Muscle layer of duodenum (tissue), 2 donors: ENCODE results near the gene DKK3.
A peak's percentile ranks its signal among the peaks of the same experiment; 100 is the strongest.
"Not testable (repeated sequence)": the region's sequence is repeated elsewhere in the genome, so short reads cannot be mapped to it uniquely, and the experiment has no call there.

ENCODE experiments used
- H3K27ac ChIP-seq: one replicate; pipeline ENCODE4 v1.7.0; 2013; ENCODE audit warnings: mild to moderate bottlenecking, low read length
- H3K27me3 ChIP-seq: one replicate; pipeline ENCODE4 v1.7.0; 2013; ENCODE audit warnings: low read depth, mild to moderate bottlenecking, control low read depth, low read length
- H3K36me3 ChIP-seq, 2 donors: one replicate each; pipeline ENCODE4 v1.7.0; 2013; ENCODE audit warnings: low read length in 2 of 2, control low read depth in 1 of 2, mild to moderate bottlenecking in 1 of 2; ENCODE audit not compliant: insufficient read depth in 2 of 2, control insufficient read depth in 1 of 2
- H3K4me1 ChIP-seq, 2 donors: one replicate each; pipeline ENCODE4 v1.7.0; 2013; ENCODE audit warnings: low read length in 2 of 2, mild to moderate bottlenecking in 2 of 2, control low read depth in 1 of 2, moderate library complexity in 1 of 2; ENCODE audit not compliant: insufficient read depth in 2 of 2, control insufficient read depth in 1 of 2
- H3K4me3 ChIP-seq, 2 donors: one replicate each; pipeline ENCODE4 v1.7.0; 2013; ENCODE audit warnings: low read length in 2 of 2, low read depth in 1 of 2, mild to moderate bottlenecking in 1 of 2
- H3K9me3 ChIP-seq, 2 donors: one replicate each; pipeline ENCODE4 v1.7.0; 2013; ENCODE audit warnings: low read length in 2 of 2, control low read depth in 1 of 2, mild to moderate bottlenecking in 1 of 2; ENCODE audit not compliant: control insufficient read depth in 1 of 2
- donor health status: healthy.

Gene DKK3

GRCh38 chr11:12045914-12046635 lies 37.6 kb upstream of the DKK3 start:
- H3K27ac ChIP-seq = no peak overlapping the region
- no peaks in the 10 kb centered on the region for H3K36me3 ChIP-seq
- H3K4me3 ChIP-seq = no peak overlapping the region
- peaks cover 0 to 11% of the 10 kb centered on the region in 2 donors for H3K4me1 ChIP-seq
- no peaks in the 10 kb centered on the region for H3K9me3 ChIP-seq
- H3K27me3 ChIP-seq = no peaks in the 10 kb centered on the region

- H3K27me3 ChIP-seq = no peaks in the 10 kb centered on the region
- H3K27ac ChIP-seq = peak overlapping the region; percentile 29
- no peaks in the 10 kb centered on the region for H3K9me3 ChIP-seq
- H3K4me1 ChIP-seq = peaks cover 0 to 5% of the 10 kb centered on the region in 2 donors
- H3K36me3 ChIP-seq = no peaks in the 10 kb centered on the region
- H3K4me3 ChIP-seq = no peak overlapping the region
These were observed 36.4 kb upstream of the DKK3 start for GRCh38 chr11:12044799-12045198.

- H3K9me3 ChIP-seq = no peaks in the 10 kb centered on the region
- H3K27ac ChIP-seq = peak overlapping the region; percentile 29
- peaks cover 0 to 5% of the 10 kb centered on the region in 2 donors for H3K4me1 ChIP-seq
- no peak overlapping the region for H3K4me3 ChIP-seq
- H3K36me3 ChIP-seq = no peaks in the 10 kb centered on the region
- H3K27me3 ChIP-seq = no peaks in the 10 kb centered on the region
These were observed 35.7 kb upstream of the DKK3 start for GRCh38 chr11:12043959-12044791.

- Histone ChIP-seq H3K9me3 (no peaks in the 10 kb centered on the region), H3K4me1 (peaks cover 0 to 5% of the 10 kb centered on the region in 2 donors), H3K4me3 (no peak overlapping the region), H3K27ac (peak overlapping the region; percentile 29), H3K27me3 (no peaks in the 10 kb centered on the region), H3K36me3 (no peaks in the 10 kb centered on the region)
These were observed 34.8 kb upstream of the DKK3 start for GRCh38 chr11:12043221-12043620.

GRCh38 chr11:12042215-12042676 lies 33.8 kb upstream of the DKK3 start:
- no peaks in the 10 kb centered on the region for H3K9me3 ChIP-seq

GRCh38 chr11:12040719-12041118 lies 32.3 kb upstream of the DKK3 start:
- not testable (repeated sequence) for H3K27ac ChIP-seq, H3K4me3 ChIP-seq, H3K9me3 ChIP-seq, H3K36me3 ChIP-seq, H3K4me1 ChIP-seq, H3K27me3 ChIP-seq

More at GRCh38 chr11:12042215-12042676, 33.8 kb upstream of the DKK3 start:
- no peak overlapping the region for H3K4me3 ChIP-seq
- no peak overlapping the region for H3K27ac ChIP-seq
- H3K4me1 ChIP-seq = peaks cover 0 to 3% of the 10 kb centered on the region in 2 donors
- H3K27me3 ChIP-seq = no peaks in the 10 kb centered on the region
- H3K36me3 ChIP-seq = no peaks in the 10 kb centered on the region

- H3K36me3 ChIP-seq = no peaks in the 10 kb centered on the region
- H3K9me3 ChIP-seq = no peaks in the 10 kb centered on the region
- no peaks in the 10 kb centered on the region for H3K27me3 ChIP-seq
- no peak overlapping the region for H3K27ac ChIP-seq
- H3K4me3 ChIP-seq = no peak overlapping the region
- no peaks in the 10 kb centered on the region for H3K4me1 ChIP-seq
These were observed 24.5 kb upstream of the DKK3 start for GRCh38 chr11:12032968-12033367.

- no peaks in the 10 kb centered on the region for H3K27me3 ChIP-seq
- no peaks in the 10 kb centered on the region for H3K36me3 ChIP-seq
- no peak overlapping the region for H3K27ac ChIP-seq
- no peaks in the 10 kb centered on the region for H3K4me1 ChIP-seq
- H3K9me3 ChIP-seq = no peaks in the 10 kb centered on the region
- H3K4me3 ChIP-seq = no peak overlapping the region
These were observed 23.6 kb upstream of the DKK3 start for GRCh38 chr11:12031856-12032544.

- Histone ChIP-seq H3K4me1 (no peaks in the 10 kb centered on the region), H3K4me3 (no peak overlapping the region), H3K27me3 (no peaks in the 10 kb centered on the region), H3K9me3 (no peaks in the 10 kb centered on the region), H3K36me3 (no peaks in the 10 kb centered on the region), H3K27ac (no peak overlapping the region)
These were observed 21.4 kb upstream of the DKK3 start for GRCh38 chr11:12029738-12030363.

GRCh38 chr11:12029119-12029518 lies 20.7 kb upstream of the DKK3 start:
- H3K27me3 ChIP-seq = no peaks in the 10 kb centered on the region
- no peaks in the 10 kb centered on the region for H3K9me3 ChIP-seq
- H3K4me1 ChIP-seq = no peaks in the 10 kb centered on the region
- H3K4me3 ChIP-seq = no peak overlapping the region
- no peaks in the 10 kb centered on the region for H3K36me3 ChIP-seq
- H3K27ac ChIP-seq = no peak overlapping the region

GRCh38 chr11:12028303-12028702 lies 19.9 kb upstream of the DKK3 start:
- no peaks in the 10 kb centered on the region for H3K27me3 ChIP-seq
- no peak overlapping the region for H3K27ac ChIP-seq
- H3K4me3 ChIP-seq = no peak overlapping the region
- no peaks in the 10 kb centered on the region for H3K4me1 ChIP-seq
- H3K36me3 ChIP-seq = no peaks in the 10 kb centered on the region
- H3K9me3 ChIP-seq = no peaks in the 10 kb centered on the region
